Thoracic aorta (tissue), 2 donors: ENCODE results near the gene MROH2B. TPM values are rescaled to one million over a fixed set of nuclear protein-coding genes. Genes with fewer than 3 reads are reported as not detected.

ENCODE experiments used
- ATAC-seq: fragments of 150-250 bp; one replicate; pipeline ENCODE4 v1.8.0; 2017; ENCODE audit warnings: low read depth; ENCODE audit not compliant: insufficient number of reproducible peaks, low FRiP score
- DNase-seq: peaks from one replicate; pipeline ENCODE4 v3.0.0-alpha.2; 2020; ENCODE audit warnings: low spot score
- H3K27ac ChIP-seq, 2 donors: fragments of 200-600 bp; sonication (generic); 1 replicate in 1 of 2; 2 replicates in 1 of 2; pipeline ENCODE4 v1.5.1; 2016; ENCODE audit warnings: mild to moderate bottlenecking in 2 of 2, moderate library complexity in 2 of 2
- H3K27me3 ChIP-seq: fragments of 200-600 bp; sonication (generic); replicated peaks from 2 replicates; pipeline ENCODE4 v1.6.0; 2016; ENCODE audit warnings: mild to moderate bottlenecking; ENCODE audit not compliant: insufficient read depth
- H3K36me3 ChIP-seq: fragments of 200-600 bp; sonication (generic); one replicate; pipeline ENCODE4 v1.5.1; 2016
- H3K4me1 ChIP-seq, 2 donors: fragments of 200-600 bp; sonication (generic); 1 replicate in 1 of 2; 2 replicates in 1 of 2; pipeline versions ENCODE4 v1.5.1 to v1.6.0; 2016; ENCODE audit warnings: low read depth in 2 of 2, mild to moderate bottlenecking in 1 of 2; ENCODE audit not compliant: control insufficient read depth in 1 of 2
- H3K4me3 ChIP-seq: fragments of 200-600 bp; sonication (generic); 2 replicates; pipeline ENCODE4 v1.5.1; 2016; ENCODE audit warnings: mild to moderate bottlenecking
- H3K9me3 ChIP-seq: fragments of 200-600 bp; sonication (generic); 2 replicates; pipeline ENCODE4 v1.5.1; 2016
- total RNA-seq, 2 donors: library from RNA; depleted of rRNA; stranded (reverse); fragments of >200 nt; gene quantifications; one replicate each; pipeline versions ENCODE4 v1.1.0 to v1.2.3, GENCODE V29; 2016
- TF ChIP-seq, protein P1 (sequence below): fragments of 200-600 bp; sonication (generic); IDR thresholded peaks from one replicate; pipeline ENCODE4 v1.5.1; 2019; ENCODE audit warnings: antibody characterized with exemption

Gene MROH2B
- total RNA-seq, 2 donors from 2014 or later, result not detected

DNA sequence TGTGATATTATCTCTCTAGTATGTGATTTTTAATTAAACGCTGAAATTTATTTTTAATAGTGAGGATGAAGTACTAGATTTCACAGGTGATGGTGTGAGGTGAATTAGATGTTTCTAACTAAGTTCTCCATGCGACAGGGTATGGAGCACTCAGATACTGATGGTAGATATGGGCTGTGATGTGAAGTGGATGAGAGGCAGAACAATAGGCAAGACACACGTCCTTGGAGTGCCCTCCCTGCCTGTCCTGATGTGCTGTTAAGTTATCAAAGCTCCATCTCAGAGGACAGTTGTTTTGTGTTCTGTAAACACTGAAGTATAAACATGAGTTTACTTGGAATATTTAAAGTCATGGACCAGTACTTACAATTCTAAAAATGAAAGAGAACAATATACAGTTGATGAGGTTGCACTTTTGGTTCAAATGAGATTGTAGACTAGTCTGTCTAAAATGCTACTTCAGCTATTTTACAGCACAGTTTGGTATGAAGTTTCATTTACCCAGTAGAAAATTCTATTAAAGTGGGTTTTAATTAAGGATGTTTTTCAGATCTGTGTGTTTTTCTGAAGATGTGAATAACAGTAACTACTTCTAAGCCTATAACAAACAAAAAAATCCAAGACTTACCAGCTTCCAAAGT is 97.7 kb downstream of the MROH2B start:
- no peaks in the 10 kb centered on the region for H3K4me1 ChIP-seq
- no peaks in the 10 kb centered on the region for H3K36me3 ChIP-seq
- no peak for DNase-seq
- H3K9me3 ChIP-seq, result no peaks in the 10 kb centered on the region
- no peak overlapping the region for H3K4me3 ChIP-seq
- no peak overlapping the region for H3K27ac ChIP-seq
- ATAC-seq, result no peak
- no peaks in the 10 kb centered on the region for H3K27me3 ChIP-seq
- TF ChIP-seq, protein P1, sequence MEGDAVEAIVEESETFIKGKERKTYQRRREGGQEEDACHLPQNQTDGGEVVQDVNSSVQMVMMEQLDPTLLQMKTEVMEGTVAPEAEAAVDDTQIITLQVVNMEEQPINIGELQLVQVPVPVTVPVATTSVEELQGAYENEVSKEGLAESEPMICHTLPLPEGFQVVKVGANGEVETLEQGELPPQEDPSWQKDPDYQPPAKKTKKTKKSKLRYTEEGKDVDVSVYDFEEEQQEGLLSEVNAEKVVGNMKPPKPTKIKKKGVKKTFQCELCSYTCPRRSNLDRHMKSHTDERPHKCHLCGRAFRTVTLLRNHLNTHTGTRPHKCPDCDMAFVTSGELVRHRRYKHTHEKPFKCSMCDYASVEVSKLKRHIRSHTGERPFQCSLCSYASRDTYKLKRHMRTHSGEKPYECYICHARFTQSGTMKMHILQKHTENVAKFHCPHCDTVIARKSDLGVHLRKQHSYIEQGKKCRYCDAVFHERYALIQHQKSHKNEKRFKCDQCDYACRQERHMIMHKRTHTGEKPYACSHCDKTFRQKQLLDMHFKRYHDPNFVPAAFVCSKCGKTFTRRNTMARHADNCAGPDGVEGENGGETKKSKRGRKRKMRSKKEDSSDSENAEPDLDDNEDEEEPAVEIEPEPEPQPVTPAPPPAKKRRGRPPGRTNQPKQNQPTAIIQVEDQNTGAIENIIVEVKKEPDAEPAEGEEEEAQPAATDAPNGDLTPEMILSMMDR, result no peak

- DNase-seq (no peak), ATAC-seq (no peak)
- no peak overlapping the region for H3K27ac ChIP-seq
- no peaks in the 10 kb centered on the region for H3K9me3 ChIP-seq
- no peak overlapping the region for H3K4me3 ChIP-seq
- TF ChIP-seq, protein P1, result no peak
- no peaks in the 10 kb centered on the region for H3K36me3 ChIP-seq
- no peaks in the 10 kb centered on the region for H3K4me1 ChIP-seq
- no peaks in the 10 kb centered on the region for H3K27me3 ChIP-seq
Measured at GRCh38 chr5:40972434-40972833, 98.7 kb downstream of the MROH2B start.

DNA sequence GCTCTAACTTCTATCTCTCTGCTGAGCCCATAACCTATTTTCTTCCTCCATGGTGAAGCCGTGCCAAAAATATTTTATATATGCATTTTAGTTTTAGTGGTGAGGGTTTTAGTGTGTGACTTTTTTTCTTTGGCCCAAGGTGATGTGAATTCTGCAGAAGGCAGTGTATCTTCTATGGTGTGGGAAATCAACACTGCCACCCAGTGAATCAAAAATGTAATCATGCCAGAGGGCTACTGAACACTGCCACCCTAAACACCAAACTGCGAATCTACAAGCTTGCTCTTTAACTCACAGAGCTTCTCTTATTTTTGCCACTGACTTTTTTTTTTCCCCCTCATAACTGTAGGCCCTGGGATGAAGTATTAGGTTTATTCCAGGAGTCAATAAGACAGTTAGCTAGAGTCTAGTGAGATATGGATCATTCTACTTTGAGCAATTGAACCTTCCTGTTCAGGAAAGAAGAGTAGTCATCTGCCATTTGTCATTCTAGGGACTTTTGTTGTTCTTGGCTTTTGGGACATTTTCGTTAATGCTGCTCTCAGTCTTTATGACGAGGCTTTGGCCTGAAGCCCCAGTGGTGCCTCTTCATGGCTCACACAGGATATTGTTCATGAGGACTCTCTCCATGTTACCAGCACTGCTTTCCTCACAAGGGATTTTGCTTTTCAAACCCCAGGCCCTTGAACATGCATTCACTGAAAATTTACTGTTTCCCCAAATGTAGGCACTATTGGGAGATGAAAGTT is 108.8 kb downstream of the MROH2B start:
- H3K4me1 ChIP-seq, result no peaks in the 10 kb centered on the region
- TF ChIP-seq, protein P1, result no peak
- no peaks in the 10 kb centered on the region for H3K36me3 ChIP-seq
- no peaks in the 10 kb centered on the region for H3K9me3 ChIP-seq
- ATAC-seq (no peak), DNase-seq (no peak)
- no peaks in the 10 kb centered on the region for H3K27me3 ChIP-seq
- H3K27ac ChIP-seq, result no peak overlapping the region
- no peak overlapping the region for H3K4me3 ChIP-seq

DNA sequence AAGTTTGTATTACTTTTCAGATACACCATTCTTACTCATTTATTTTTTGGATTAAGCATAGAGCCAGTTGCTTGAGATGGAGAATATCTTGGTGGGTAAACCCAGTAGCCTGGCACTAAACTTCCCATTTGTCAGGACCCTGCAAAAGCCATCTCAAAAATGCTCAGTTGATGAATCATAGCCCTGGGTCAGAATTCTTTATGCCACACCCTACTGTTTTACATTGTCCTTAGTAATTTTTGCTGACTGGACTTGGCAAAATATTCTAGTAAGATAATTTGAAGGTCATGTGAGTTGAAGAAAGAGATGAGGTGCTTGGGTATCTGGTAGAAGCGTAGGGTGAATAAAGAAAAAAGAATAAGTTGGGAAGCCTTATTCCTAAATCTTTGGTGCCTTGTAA is 111.1 kb downstream of the MROH2B start:
- TF ChIP-seq, protein P1, result no peak
- DNase-seq (no peak), ATAC-seq (no peak)
- Histone ChIP-seq H3K9me3 (no peaks in the 10 kb centered on the region), H3K4me3 (no peak overlapping the region), H3K27ac (no peak overlapping the region), H3K27me3 (no peaks in the 10 kb centered on the region), H3K4me1 (no peaks in the 10 kb centered on the region), H3K36me3 (no peaks in the 10 kb centered on the region)

GRCh38 chr5:40958811-40959210 is 112.3 kb downstream of the MROH2B start:
- no peak for DNase-seq
- no peaks in the 10 kb centered on the region for H3K27me3 ChIP-seq
- H3K4me1 ChIP-seq, result no peaks in the 10 kb centered on the region
- H3K4me3 ChIP-seq, result no peak overlapping the region
- no peak for ATAC-seq
- H3K9me3 ChIP-seq, result no peaks in the 10 kb centered on the region
- TF ChIP-seq, protein P1, result no peak
- no peaks in the 10 kb centered on the region for H3K36me3 ChIP-seq
- H3K27ac ChIP-seq, result no peak overlapping the region
